ENCODE data around the gene RAD9A.

RAD9A gene

DNA sequence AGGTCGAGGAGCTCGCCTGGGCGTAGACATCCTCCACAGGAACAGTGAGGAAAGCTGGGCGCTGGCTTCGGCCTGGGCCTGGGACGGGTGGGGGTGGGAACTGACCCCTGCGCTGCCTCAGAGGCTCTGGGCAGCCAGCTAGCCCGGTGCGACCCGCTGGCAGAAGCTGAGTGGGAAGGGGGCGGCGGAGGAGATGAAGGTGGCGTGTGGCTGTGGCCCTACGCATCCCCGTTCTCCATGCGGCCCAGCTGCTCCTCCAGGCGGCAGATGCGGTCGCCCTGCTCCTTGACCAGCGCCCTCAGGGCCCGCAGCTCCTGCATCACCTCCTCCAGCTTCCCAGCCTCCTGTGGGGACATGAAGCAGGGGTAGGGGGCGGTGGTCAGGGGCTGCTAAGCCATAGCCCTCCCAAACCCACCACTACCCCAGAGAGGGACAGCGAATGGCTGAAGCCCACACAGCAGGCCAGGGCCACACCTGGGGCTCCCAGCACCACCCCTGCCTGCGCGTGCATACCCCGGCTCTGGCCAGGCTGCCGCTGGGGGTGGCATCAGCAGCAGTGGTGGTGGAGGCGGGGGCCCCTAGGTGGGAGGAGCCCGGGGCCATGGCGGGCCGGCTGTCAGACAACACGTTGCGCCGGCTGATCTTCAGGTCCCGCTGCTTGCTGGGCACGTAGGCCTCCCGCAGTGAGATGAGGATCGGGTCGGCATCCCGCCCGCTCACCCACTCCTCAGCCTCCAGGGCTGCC lies 46.5 kb downstream of the RAD9A start:
- peak; percentile 56 to 64 for DNase-seq (ENCODE audit: low read depth in 1 of 2, low spot score in 1 of 2)

GRCh38 chr11:67439321-67440228 lies 47.8 kb downstream of the RAD9A start:
- DNase-seq (ENCODE audit: low read depth in 1 of 2, low spot score in 1 of 2): no peak

- no peak for DNase-seq (ENCODE audit: low read depth in 1 of 2, low spot score in 1 of 2)
Measured at GRCh38 chr11:67440229-67441097, 48.7 kb downstream of the RAD9A start.

DNA sequence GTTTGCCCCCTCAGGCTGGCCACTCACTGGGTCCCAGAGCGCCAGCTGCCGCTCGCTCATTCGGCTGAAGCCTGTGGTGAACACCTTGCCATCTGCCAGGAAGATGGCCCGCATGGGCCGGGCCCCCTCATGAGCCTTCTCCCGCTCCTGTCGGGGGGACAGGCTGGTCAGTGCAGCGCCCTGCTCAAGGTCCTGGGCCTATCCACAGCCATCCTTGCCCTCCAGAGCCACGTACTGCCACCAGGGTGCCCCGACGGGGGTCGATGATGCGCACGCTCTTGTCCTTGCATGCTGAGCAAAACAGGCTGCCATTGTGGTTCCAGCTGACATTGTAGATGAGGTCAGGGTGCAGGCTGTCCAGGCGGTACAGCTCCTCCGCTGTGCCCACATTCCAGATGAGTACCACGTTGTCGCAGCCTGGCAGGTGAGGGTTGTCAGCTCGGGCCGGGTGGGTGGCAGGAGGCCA lies 49.3 kb downstream of the RAD9A start:
- no peak for DNase-seq (ENCODE audit: low read depth in 1 of 2, low spot score in 1 of 2)

GRCh38 chr11:67441731-67442351 lies 50.1 kb downstream of the RAD9A start:
- no peak for DNase-seq (ENCODE audit: low read depth in 1 of 2, low spot score in 1 of 2)

- DNase-seq (ENCODE audit: low read depth in 1 of 2, low spot score in 1 of 2): no peak
Measured at GRCh38 chr11:67442504-67443404, 51.0 kb downstream of the RAD9A start.

DNA sequence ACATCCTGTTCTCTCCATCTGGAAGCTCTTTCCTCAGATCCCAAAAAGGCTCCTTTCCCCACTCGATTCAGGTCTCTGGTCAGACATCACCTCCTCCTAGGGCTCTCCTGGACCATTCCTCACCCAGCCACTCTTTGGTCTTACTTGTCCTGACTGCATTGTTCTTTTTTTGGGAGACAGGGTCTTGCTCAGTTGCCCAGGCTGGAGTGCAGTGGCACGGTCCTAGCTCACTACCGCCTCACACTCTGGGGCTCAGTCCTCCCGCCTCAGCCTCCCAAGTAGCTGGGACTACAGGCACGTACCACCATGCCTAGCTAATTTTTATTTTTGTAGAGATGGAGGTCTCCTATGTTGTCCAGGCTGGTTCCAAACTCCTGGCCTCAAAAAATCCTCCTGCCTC lies 53.7 kb downstream of the RAD9A start:
- no peak for DNase-seq (ENCODE audit: low read depth in 1 of 2, low spot score in 1 of 2)
